OCI-M2 (cell line): ENCODE data around the gene VPS41.
"Not testable (repeated sequence)": the region's sequence is repeated elsewhere in the genome, so short reads cannot be mapped to it uniquely, and the experiment has no call there.

Source experiments
- DNase-seq: peaks from one replicate; lab custom pipeline; 2025; ENCODE audit not compliant: unreplicated experiment; lab: John Stamatoyannopoulos, UW

Gene VPS41

GRCh38 chr7:38855867-38856266 is 53.1 kb downstream of the VPS41 start:
- DNase-seq: no peak

- no peak for DNase-seq
These were observed 53.6 kb downstream of the VPS41 start for GRCh38 chr7:38855386-38855785.

- DNase-seq: not testable (repeated sequence)
These were observed 54.0 kb downstream of the VPS41 start for GRCh38 chr7:38854947-38855346.

GRCh38 chr7:38851321-38851720 is 57.7 kb downstream of the VPS41 start:
- DNase-seq: no peak

GRCh38 chr7:38846280-38846679 is 62.7 kb downstream of the VPS41 start:
- no peak for DNase-seq

- DNase-seq: no peak
These were observed 63.9 kb downstream of the VPS41 start for GRCh38 chr7:38844952-38845563.

- DNase-seq: no peak
These were observed 66.2 kb downstream of the VPS41 start for GRCh38 chr7:38842746-38843145.

- no peak for DNase-seq
These were observed 68.1 kb downstream of the VPS41 start for GRCh38 chr7:38840736-38841460.

GRCh38 chr7:38839851-38840250 is 69.1 kb downstream of the VPS41 start:
- no peak for DNase-seq

- no peak for DNase-seq
These were observed 70.1 kb downstream of the VPS41 start for GRCh38 chr7:38838725-38839385.

- no peak for DNase-seq
These were observed 74.6 kb downstream of the VPS41 start for GRCh38 chr7:38834357-38834756.

- no peak for DNase-seq
These were observed 75.7 kb downstream of the VPS41 start for GRCh38 chr7:38833329-38833728.

GRCh38 chr7:38831259-38831996 is 77.6 kb downstream of the VPS41 start:
- no peak for DNase-seq

GRCh38 chr7:38830826-38831225 is 78.2 kb downstream of the VPS41 start:
- DNase-seq: no peak

- DNase-seq: no peak
These were observed 79.4 kb downstream of the VPS41 start for GRCh38 chr7:38829488-38830165.

- DNase-seq: no peak
These were observed 81.0 kb downstream of the VPS41 start for GRCh38 chr7:38828026-38828425.

- DNase-seq: no peak
These were observed 83.1 kb downstream of the VPS41 start for GRCh38 chr7:38825721-38826440.

- DNase-seq: no peak
These were observed 84.0 kb downstream of the VPS41 start for GRCh38 chr7:38824948-38825347.

- no peak for DNase-seq
These were observed 86.4 kb downstream of the VPS41 start for GRCh38 chr7:38822549-38822948.

- no peak for DNase-seq
These were observed 88.4 kb downstream of the VPS41 start for GRCh38 chr7:38820571-38820970.
